Inferior parietal cortex (tissue), 1 donor: ENCODE results near the gene LSR.

Experiments used
- DNase-seq: peaks from one replicate; pipeline ENCODE4 v3.0.0-alpha.2; 2016; ENCODE audit errors: extremely low spot score

Gene LSR, protein sequence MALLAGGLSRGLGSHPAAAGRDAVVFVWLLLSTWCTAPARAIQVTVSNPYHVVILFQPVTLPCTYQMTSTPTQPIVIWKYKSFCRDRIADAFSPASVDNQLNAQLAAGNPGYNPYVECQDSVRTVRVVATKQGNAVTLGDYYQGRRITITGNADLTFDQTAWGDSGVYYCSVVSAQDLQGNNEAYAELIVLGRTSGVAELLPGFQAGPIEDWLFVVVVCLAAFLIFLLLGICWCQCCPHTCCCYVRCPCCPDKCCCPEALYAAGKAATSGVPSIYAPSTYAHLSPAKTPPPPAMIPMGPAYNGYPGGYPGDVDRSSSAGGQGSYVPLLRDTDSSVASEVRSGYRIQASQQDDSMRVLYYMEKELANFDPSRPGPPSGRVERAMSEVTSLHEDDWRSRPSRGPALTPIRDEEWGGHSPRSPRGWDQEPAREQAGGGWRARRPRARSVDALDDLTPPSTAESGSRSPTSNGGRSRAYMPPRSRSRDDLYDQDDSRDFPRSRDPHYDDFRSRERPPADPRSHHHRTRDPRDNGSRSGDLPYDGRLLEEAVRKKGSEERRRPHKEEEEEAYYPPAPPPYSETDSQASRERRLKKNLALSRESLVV

DNA sequence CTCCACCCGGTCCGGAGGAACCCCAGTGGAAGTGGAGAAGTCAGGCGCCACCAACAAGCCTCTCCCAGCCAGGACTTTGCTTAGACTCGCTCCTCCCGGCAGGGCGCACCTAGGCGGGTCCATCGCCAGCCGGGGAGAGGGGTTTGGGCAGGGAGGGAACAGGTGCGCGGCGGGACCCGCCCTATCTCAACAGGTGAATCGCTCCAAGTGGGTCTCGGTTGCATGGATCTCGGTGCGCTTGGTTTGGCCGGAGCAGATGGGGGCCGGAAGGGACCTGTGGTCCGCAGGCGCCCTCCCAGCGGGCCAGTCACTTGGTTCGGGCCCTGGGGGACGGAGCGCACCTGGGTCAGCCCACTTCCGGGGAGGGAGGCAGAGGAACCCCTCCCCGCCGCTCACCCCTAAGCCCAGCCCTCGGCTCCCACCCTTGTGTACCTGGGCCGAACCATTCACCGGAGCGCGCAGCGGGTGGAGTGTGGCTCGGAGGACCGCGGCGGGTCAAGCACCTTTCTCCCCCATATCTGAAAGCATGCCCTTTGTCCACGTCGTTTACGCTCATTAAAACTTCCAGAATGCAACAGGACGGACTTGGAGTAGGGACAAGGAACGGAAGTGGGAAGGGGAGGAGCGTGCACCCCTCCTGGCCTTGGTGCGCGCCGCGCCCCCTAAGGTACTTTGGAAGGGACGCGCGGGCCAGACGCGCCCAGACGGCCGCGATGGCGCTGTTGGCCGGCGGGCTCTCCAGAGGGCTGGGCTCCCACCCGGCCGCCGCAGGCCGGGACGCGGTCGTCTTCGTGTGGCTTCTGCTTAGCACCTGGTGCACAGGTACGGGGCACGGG lies at the start of gene LSR:
Gene LSR, plus strand, starts transcription at position 693 of the 836 bp plus-strand sequence. Its CDS starts 21 bp downstream, at position 714.
- DNase-seq = no peak

DNA sequence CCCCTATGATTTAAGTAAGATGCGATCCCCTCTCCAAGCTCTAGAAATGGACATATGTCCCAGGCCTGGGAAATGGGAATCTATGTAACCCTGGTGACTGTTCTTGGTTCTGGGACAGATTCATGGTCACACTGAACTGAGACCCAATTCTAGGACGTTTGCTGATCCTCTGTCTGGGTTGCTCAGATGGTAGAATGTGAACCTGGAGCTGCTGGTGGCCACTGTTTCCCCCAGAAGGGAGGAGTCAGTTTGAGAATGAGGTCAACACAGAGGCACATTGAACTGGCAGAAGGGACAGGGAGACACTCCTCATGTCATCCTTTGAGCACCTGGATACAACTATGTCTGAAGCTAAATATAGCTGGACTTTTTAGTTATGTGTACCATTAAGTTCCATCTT lies 49.3 kb upstream of the LSR start:
- no peak for DNase-seq

DNA sequence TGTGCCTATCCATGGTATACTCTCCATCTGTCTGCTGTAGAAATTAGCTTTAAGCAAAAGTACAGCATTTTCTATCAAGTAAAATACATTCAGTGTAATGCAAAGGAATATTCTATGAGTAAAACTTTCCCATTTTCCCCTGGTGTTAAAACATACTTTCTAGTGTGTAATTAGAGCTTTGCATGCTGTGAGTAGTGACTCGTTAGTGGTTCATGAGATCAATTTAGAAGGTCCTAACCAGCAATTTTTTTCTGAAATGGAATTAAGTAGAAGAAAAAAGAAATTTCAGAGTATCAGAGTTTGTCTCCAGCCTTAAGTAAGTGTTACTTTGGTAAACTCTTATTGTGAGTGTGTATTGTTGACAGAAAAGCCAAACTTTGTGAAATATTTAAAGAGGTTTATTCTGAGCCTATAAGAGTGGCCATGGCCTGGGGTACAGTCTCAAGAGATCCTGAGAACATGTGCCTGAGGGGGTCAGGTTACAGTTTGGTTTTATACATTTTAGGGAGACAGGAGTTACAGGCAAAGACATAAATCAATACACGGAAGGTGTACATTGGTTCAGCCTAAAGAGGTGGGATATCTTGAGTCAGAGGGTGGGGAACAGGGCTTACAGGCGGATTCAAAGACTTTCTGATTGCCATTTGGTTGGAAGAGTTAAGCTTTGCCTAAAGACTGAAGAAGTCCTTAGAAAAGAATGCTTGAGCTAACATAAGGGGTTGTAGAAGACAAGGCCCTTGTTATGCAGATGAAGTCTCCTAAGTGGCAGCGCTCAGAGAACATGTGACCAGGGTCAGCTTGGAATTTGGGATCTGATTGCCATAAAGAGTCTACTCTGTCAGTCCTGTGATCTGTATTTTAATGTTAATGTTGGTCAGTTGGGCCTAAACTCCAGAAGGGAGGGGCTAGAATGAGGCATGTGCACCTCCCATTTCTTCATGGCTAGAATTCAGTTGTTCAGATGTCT lies 45.8 kb upstream of the LSR start:
- DNase-seq = no peak

DNA sequence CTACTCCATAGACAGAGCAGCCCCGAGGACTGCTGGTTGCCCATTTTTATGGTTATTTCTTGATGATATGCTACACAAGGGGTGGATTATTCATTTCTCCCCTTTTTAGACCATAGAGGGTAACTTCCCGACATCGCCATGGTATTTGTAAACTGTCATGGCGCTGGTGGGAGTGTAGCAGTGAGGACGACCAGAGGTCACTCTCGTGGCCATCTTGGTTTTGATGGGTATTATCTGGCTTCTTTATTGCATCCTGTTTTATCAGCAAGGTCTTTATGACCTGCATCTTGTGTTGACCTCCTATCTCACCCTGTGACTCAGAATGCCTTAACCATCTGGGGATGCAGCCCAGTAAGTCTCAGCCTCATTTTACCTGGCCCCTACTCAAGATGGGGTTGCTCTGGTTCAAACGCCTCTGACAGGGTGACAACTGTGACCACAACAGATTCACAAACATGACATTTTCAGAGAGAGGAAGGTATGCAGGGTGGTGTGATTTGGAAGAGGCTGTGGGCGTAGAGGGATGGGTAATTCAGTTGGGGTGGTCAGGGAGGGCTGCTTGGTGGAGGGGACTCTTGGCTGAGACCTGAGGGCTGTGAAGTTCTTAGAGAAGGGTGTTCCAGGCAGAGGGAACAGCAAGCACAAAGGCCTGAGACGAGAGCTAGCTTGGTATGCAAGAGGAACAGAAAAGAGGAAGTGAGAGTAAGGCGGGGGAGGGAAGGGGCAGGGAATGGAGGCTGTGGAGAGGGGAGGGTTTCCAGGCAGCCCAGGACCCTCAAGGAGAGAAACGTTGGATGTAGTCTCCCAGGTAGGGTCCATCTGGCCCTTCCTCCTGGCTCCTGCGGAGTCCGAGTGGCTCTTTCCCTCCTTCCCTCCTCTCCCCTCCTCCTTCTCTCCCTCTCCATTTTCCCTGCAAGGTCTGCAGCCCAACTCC lies 43.7 kb upstream of the LSR start:
- no peak for DNase-seq

DNA sequence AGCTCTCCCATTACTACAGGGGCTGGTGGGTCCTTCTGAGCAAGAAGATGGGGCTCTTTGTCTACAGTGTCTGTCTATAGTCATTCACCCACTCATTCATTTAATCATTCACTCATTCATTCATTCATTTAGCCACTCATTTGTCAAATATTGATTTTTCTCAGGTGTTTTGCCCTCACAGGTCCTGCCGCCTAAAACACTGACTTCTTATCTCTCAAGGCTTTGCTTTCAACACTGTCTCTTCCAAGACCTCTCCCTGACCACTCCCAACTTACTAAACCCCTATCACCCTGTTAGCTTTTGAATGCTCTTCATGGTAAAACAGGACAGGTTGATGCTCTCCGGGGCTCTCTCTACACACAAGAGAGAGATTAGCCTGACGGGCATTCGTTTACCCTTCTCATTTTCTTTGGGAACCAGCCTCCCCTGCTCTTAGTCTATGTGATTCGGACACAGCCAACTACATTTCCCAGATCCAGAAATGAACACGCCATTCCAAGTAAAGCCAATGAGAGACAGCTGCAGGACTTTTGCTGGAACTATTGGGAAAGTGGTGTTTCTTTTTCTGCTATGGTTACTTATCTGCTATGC lies 43.0 kb upstream of the LSR start:
- DNase-seq = no peak

DNA sequence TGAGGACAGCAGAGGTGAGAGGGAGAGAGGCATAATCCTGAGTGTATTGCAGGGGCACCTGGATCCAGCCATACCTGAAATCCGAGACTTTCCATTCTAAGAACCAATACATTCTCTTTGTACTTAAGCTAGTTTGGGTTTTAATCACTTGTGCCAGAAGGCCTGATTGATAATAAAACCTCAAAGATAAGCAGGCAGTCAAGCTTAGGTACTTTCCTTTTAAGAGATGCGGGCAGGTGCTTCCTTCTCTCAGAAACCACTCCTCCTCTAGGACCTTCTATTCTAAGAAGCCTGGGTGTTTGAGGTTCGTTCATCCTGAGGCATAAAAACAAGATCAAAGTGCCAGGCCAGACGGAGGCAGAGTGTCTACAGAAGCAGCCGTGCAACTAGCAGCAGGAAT lies 42.4 kb upstream of the LSR start:
- DNase-seq = no peak

DNA sequence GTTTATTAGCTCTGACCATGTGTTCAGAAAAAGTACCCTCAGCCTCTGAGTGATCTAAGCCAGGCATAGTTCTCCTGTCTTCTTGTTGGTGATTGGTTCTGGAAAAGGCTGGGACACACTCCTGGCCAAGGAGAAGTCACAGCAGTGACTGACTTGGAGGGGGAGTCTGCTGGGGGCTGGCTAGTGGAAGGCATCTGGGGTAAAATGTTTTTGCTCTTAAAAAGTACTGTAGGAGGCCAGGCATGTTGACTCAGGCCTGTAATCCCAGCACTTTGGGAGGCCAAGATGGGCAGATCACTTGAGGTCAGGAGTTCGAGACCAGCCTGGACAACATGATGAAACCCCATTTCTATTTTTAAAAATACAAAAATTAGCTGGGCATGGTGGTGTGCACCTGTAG lies 41.9 kb upstream of the LSR start:
- DNase-seq = no peak

DNA sequence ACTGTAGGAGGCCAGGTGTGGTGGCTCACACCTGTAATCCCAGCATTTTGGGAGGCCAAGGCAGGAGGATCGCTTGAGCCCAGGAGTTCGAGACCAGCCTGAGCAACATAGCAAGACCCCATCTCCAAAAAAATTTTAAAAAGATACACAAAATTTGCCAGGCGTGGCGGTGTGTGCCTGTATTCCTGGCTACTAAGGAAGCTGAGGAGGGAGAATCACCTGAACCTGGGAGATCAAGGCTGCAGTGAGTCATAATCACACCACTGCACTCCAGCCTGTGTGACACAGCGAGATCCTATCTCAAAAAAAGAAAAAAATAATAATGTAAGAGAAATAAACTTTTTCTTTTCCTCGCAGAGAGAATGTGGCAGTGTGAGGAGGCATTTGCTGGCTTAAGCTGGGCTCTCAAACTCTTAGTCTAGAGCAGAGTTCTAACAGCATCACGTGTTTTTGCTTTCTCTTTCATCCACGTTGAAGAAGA lies 41.4 kb upstream of the LSR start:
- DNase-seq = no peak

DNA sequence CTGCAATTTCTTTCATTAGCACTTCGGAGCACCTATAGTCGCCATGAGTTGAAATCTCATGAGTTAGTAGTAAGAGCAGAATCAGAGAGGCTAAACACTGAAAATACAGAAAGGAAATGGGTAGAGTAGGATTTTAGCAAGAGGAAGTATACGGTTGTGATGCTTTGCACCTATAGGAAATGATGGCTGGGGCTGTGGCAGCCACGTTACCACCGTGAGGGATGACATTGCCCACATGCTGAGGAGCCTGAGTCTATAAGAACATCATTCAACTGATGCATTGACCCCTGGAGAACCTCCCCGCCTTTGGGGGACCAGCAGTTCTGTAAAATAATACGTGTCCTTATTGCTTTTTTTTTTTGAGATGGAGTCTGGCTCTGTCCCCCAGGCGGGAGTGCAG lies 40.7 kb upstream of the LSR start:
- no peak for DNase-seq

DNA sequence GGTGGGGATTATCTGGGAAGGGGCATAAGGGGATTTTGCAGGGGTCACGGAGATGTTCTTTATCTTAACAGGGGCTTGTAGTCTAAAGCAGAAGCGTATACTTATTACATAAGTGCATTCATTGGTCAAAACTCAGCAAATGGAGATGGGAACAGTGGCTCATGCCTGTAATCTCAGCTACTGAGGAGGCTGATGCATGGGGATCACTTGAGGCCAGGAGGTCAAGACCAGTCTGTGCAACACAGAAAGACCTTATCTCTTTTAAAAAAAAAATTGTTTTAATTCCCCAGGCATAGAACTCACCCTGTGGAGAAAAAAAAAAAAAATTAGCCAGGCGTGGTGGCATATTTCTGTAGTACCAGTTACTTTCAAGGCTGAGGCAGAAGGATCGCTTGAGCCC lies 39.2 kb upstream of the LSR start:
- no peak for DNase-seq

DNA sequence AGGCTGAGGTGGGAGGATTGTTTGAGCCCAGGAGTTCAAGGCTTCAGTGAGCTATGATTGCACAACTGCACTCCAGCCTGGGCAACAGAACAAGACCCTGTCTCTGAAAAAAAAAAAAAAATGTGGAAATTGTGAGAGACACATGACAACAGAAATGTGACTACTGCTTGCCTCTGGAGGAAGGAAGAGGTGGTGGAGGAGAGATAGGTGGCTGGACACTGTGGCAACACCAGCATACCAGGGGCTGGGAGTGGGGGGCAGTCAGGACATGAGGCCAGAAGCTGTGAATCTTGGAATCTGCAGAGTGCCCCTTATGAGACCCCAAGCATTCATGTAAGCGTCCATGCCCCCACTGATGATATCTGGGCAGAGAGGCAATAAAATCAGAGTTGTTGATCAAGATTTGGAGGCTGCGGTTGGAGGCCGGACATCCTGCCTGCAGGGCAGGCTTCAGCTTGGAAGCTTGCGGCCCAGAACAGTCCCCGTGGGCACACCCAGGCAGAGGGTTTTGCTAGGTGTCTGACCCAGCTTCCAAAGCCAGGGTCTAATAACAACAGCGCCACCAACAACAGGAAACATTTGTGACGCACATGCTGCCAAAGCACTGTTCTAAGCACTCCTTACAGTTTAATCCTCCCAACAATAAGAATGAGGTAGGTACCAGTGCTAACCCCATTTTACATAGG lies 37.1 kb upstream of the LSR start:
- no peak for DNase-seq

DNA sequence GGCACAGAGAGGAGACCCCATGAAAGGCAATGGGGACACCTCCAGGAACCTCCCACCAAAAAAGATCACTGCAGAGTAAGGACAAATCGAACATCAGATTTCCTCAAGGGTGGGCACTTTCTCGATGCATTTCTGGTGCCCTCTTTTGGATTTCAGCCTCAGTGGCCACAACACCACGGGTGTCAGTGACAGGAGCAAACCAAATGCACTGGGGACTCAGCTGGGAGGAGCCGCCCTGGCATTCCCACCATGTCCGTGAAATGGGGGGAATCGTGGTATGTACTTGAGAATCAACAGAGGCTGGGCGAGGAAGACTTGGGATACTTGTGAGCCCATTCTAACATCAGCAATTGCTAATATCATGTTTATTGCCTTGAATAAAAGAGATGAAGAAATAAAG lies 36.6 kb upstream of the LSR start:
- DNase-seq = no peak

DNA sequence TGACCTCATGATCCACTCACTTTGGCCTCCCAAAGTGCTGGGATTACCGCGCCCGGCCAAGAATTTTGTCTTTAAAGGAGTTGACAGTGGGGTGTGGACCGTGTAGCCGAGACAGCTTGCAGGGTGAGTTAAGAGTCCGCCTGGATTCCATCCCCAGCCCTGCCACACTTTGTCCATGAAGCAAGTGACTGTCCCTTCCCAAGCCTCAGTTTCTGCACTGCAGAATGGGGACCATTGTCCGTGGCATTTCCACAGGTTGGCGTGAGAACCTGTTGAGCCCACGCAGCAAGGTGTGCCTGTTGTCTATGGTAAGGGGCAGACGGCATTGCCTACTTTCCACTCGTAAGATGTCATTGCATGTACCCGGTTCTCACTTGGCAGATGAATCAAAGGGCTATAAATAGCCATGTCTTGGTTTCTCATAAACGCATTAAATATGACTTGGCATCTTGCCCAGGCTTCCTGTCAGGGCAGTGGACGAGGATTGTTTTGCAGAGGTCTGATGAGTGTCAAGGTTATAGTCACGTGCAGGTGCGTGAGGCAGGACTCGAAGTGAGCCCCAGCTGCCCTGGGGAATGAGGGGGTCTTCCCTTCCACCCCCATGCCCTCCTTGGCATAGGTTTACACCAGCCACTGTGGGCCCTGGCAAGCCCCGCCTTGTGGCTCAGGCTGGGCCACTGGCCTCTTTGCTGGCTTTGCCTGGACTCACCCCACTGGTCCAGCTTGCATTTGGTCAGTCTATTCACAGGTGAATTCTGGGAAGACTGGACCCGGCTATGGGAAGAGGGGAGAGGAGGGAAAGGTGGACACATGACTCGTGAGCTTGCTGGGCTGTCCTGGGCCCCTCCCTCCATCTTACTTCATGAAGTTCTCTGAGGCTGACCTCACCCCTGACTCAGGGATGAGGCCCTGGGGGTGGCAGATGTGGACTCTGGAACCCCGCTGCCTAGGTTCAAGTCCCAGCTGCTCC lies 34.9 kb upstream of the LSR start:
- DNase-seq = no peak

DNA sequence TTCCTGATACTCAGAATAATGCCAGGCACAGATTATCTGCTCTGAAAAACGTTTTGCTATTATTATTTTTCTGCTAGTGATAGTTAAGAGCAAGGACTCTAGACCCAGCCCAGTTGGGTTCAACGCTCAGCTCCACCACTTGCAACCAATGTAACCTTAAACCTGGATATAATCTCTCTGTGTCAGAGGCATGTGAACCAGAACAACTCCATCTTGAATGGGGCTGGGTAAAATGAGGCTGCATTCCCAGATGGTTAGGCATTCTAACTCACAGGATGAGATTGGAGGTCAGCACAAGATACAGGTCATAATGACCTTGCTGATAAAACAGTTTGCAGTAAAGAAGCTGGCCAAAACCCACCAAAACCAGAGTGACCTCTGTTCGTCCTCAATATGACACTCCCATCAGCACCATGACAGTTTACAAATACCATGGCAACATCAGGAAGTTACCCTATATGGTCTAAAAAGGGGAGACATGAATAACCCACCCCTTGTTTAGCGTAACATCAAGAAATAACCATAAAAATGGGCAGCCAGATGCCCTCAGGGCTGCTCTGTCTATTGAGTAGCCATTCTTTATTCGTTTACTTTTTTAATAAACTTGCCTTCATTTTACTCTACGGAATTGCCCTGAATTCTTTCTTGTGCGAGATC lies 33.9 kb upstream of the LSR start:
- DNase-seq = no peak

DNA sequence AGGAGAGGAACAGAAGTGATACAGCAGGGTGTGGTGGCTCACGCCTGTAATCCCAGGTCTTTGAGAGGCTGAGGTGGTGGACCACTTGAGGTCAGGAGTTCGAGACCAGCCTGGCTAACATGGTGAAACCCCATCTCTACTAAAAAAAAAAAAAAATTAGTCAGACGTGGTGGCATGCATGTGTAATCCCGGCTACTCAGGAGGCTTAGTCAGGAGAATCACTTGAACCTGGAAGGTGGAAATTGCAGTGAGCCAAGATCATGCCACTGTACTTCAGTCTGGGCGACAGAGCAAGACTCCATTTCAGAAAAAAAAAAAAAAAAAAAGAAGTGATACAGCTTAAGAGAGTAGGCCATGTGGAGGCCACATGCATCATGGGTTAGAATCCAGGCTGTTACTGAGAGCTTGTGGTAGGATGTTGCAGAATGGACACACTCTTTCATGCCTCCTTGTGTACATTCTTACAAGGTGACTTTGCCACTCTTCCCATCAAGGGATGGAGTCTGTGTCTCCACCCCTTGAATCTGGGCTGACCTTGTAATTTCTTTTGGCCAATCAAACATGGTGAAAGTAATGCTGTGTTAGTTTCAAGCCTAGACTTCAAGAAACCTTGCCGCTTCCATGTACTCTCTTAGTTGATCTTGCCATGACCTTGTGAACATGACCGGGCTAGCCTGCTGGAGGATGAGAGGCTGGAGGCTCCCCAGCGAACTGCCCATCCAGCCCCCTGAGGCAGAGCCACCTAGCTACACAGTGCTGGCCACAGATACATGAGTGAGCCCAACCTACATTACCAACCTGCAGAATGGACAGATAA lies 32.6 kb upstream of the LSR start:
- no peak for DNase-seq

DNA sequence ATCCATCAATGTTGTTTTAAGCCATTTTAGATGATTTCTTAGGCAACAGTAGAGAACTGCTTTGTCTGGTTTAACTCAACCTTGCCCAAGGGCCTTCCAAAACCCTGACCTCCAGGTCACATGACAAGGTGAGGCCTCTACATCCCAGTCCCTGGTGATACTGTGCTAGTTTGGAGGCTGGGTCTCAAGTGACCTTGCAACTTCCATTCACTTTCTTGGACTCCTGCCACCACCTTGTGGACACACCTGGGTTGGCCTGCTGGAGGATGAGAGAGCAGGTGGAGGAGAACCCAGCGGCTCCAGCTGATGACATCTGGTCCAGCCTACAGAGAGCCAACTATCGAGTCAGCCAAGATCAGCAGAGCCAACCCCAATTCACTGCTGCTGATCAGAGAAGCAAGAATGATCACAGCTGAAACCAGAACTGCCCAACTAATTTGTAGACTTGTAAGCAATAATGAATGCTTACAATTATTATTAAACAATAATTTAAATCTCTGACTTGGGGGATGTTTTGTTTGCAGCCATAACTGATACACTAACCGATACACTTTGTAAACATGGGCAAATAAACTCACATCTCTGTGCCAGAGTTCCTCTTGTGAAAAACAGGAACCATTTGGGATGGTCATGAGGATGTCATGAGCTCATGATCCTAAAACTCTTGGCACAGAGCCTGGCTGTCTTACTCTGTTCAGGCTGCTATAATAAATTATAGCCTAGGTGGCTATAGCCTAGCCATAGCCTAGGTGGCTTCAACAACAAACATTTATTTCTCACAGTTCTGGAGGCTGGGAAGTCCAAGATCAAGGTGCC lies 31.8 kb upstream of the LSR start:
- DNase-seq = peak; percentile 25
